Neural progenitor cell (in vitro differentiated cells): ENCODE results near the gene LRP2. TPM values are rescaled to one million over a fixed set of nuclear protein-coding genes. Genes with fewer than 3 reads are reported as not detected.
"Not testable (repeated sequence)": the region's sequence is repeated elsewhere in the genome, so short reads cannot be mapped to it uniquely, and the experiment has no call there.

ENCODE experiments used
- DNase-seq: peaks from one replicate; pipeline ENCODE4 v3.0.0-alpha.2; 2016; ENCODE audit warnings: low spot score
- H2AFZ ChIP-seq: fragments of 200-600 bp; sonication (generic); replicated peaks from 2 replicates; pipeline ENCODE4 v1.6.1; 2016; ENCODE audit warnings: antibody characterized with exemption
- H3F3A ChIP-seq: fragments of 200-600 bp; sonication (generic); 2 replicates; pipeline ENCODE4 v1.6.1; 2016; ENCODE audit warnings: antibody characterized with exemption, low read depth
- H3K27ac ChIP-seq: fragments of 200-600 bp; sonication (generic); 2 replicates; pipeline ENCODE4 v1.5.1; 2016; ENCODE audit warnings: mild to moderate bottlenecking
- H3K27me3 ChIP-seq: fragments of 200-600 bp; sonication (generic); 2 replicates; pipeline ENCODE4 v1.6.1; 2016; ENCODE audit warnings: mild to moderate bottlenecking, moderate library complexity
- H3K36me3 ChIP-seq: fragments of 200-600 bp; sonication (generic); 2 replicates; pipeline ENCODE4 v1.5.1; 2016
- H3K4me1 ChIP-seq: fragments of 200-600 bp; sonication (generic); 2 replicates; pipeline ENCODE4 v1.6.1; 2016; ENCODE audit warnings: mixed run types
- H3K4me2 ChIP-seq: fragments of 200-600 bp; sonication (generic); 2 replicates; pipeline ENCODE4 v1.6.1; 2016
- H3K4me3 ChIP-seq: fragments of 200-600 bp; sonication (generic); 2 replicates; pipeline ENCODE4 v1.5.1; 2016
- H3K79me2 ChIP-seq: fragments of 200-600 bp; sonication (generic); 2 replicates; pipeline ENCODE4 v1.6.1; 2016; ENCODE audit warnings: low read depth
- H3K9ac ChIP-seq: fragments of 200-600 bp; sonication (generic); 2 replicates; pipeline ENCODE4 v1.6.1; 2016
- H3K9me3 ChIP-seq: fragments of 200-600 bp; sonication (generic); 2 replicates; pipeline ENCODE4 v1.5.1; 2016; ENCODE audit warnings: low read depth
- H4K20me1 ChIP-seq: fragments of 200-600 bp; sonication (generic); 2 replicates; pipeline ENCODE4 v1.6.1; 2016; ENCODE audit warnings: low read depth
- H3K27ac Mint-ChIP-seq: 3 replicates; pipeline ENCODE4 v1.8.0; 2021; ENCODE audit warnings: mixed read lengths
- H3K27me3 Mint-ChIP-seq: 2 replicates; pipeline ENCODE4 v1.8.0; 2022; ENCODE audit warnings: low read depth, mild to moderate bottlenecking, inconsistent platforms, moderate library complexity, mixed read lengths; ENCODE audit not compliant: insufficient read depth
- H3K36me3 Mint-ChIP-seq: 3 replicates; pipeline ENCODE4 v1.8.0; 2021; ENCODE audit warnings: mixed read lengths
- H3K4me1 Mint-ChIP-seq: 3 replicates; pipeline ENCODE4 v1.8.0; 2021; ENCODE audit warnings: mixed read lengths
- H3K4me3 Mint-ChIP-seq: 3 replicates; pipeline ENCODE4 v1.8.0; 2021; ENCODE audit warnings: mild to moderate bottlenecking, moderate library complexity, mixed read lengths
- H3K9me3 Mint-ChIP-seq: 3 replicates; pipeline ENCODE4 v1.8.0; 2020; ENCODE audit warnings: mixed read lengths
- EZH2 ChIP-seq: fragments of 200-600 bp; sonication (generic); IDR thresholded peaks from 2 replicates; pipeline ENCODE4 v1.6.1; 2017; ENCODE audit warnings: antibody characterized with exemption, mild to moderate bottlenecking, moderate library complexity
- EZH2phosphoT487 ChIP-seq: fragments of 200-600 bp; sonication (generic); IDR thresholded peaks from 2 replicates; pipeline ENCODE4 v1.6.1; 2017; ENCODE audit warnings: antibody characterized with exemption
- total RNA-seq: library from RNA; depleted of rRNA; stranded (reverse); fragments of >200 nt; gene quantifications from 2 replicates; pipeline ENCODE4 v1.2.3, GENCODE V29; 2015; ENCODE audit warnings: low replicate concordance
- TF ChIP-seq, protein P1 (sequence below): fragments of 200-600 bp; sonication (generic); IDR thresholded peaks from 2 replicates; pipeline ENCODE4 v1.5.1; 2017; ENCODE audit warnings: antibody characterized with exemption, mild to moderate bottlenecking

The LRP2 gene
- total RNA-seq, 1 donor from 2014 or later, result 143 TPM

- Histone ChIP-seq H4K20me1 (peaks cover 56% of the 10 kb centered on the region), H3K4me2 (no peak overlapping the region), H3K27me3 (no peaks in the 10 kb centered on the region), H3K4me1 (peaks cover 31% of the 10 kb centered on the region), H3K4me3 (no peak overlapping the region), H3F3A (peaks cover 24% of the 10 kb centered on the region), H3K36me3 (no peaks in the 10 kb centered on the region), H3K27ac (no peak overlapping the region), H2AFZ (no peak overlapping the region), H3K9ac (no peak overlapping the region), H3K9me3 (no peaks in the 10 kb centered on the region), H3K79me2 (peaks cover 76% of the 10 kb centered on the region)
- H3K27ac Mint-ChIP-seq, result no peak overlapping the region
- H3K27me3 Mint-ChIP-seq, result no peaks in the 10 kb centered on the region
- no peak overlapping the region for H3K4me3 Mint-ChIP-seq
- peaks cover 40% of the 10 kb centered on the region for H3K4me1 Mint-ChIP-seq
- peaks cover 17% of the 10 kb centered on the region for H3K9me3 Mint-ChIP-seq
- DNase-seq, result no peak
- TF ChIP-seq EZH2phosphoT487 (no peak), EZH2 (no peak)
- TF ChIP-seq, protein P1, sequence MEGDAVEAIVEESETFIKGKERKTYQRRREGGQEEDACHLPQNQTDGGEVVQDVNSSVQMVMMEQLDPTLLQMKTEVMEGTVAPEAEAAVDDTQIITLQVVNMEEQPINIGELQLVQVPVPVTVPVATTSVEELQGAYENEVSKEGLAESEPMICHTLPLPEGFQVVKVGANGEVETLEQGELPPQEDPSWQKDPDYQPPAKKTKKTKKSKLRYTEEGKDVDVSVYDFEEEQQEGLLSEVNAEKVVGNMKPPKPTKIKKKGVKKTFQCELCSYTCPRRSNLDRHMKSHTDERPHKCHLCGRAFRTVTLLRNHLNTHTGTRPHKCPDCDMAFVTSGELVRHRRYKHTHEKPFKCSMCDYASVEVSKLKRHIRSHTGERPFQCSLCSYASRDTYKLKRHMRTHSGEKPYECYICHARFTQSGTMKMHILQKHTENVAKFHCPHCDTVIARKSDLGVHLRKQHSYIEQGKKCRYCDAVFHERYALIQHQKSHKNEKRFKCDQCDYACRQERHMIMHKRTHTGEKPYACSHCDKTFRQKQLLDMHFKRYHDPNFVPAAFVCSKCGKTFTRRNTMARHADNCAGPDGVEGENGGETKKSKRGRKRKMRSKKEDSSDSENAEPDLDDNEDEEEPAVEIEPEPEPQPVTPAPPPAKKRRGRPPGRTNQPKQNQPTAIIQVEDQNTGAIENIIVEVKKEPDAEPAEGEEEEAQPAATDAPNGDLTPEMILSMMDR, result no peak
- peaks cover 8% of the 10 kb centered on the region for H3K36me3 Mint-ChIP-seq
Observed at GRCh38 chr2:169328785-169329184, 33.5 kb downstream of the LRP2 start.

DNA sequence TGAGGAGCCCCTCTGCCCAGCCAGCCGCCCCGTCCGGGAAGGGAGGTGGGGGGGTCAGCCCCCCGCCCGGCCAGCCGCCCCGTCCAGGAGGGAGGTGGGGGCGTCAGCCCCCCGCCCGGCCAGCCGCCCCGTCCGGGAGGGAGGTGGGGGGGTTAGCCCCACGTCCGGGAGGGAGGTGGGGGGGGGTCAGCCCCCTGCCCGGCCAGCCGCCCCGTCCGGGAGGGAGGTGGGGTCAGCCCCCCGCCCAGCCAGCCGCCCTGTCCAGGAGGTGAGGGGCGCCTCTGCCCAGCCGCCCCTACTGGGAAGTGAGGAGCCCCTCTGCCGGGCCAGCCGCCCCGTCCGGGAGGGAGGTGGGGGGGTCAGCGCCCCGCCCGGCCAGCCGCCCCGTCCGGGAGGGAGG, 34.5 kb downstream of the LRP2 start:
- not testable (repeated sequence) for H3K27ac ChIP-seq, H2AFZ ChIP-seq, H3K27ac Mint-ChIP-seq, DNase-seq, H3K27me3 ChIP-seq, H3K36me3 ChIP-seq, H3K27me3 Mint-ChIP-seq, H3K9me3 ChIP-seq, H3K4me3 Mint-ChIP-seq, H3K4me2 ChIP-seq, H3K4me3 ChIP-seq, H3K9ac ChIP-seq
- Histone ChIP-seq H4K20me1 (peaks cover 55% of the 10 kb centered on the region), H3K79me2 (peaks cover 76% of the 10 kb centered on the region), H3F3A (peaks cover 24% of the 10 kb centered on the region), H3K4me1 (peaks cover 38% of the 10 kb centered on the region)
- peaks cover 17% of the 10 kb centered on the region for H3K9me3 Mint-ChIP-seq
- H3K36me3 Mint-ChIP-seq, result peaks cover 10% of the 10 kb centered on the region
- peaks cover 33% of the 10 kb centered on the region for H3K4me1 Mint-ChIP-seq

GRCh38 chr2:169325886-169326285, 36.4 kb downstream of the LRP2 start:
- H4K20me1 ChIP-seq, result peaks cover 51% of the 10 kb centered on the region
- H3K27ac ChIP-seq, H3K4me3 Mint-ChIP-seq, H3K9ac ChIP-seq, DNase-seq, H3K4me3 ChIP-seq, H3K9me3 ChIP-seq, H3K27me3 ChIP-seq, H3K27me3 Mint-ChIP-seq, H2AFZ ChIP-seq, H3K27ac Mint-ChIP-seq, H3K36me3 ChIP-seq, H3K4me2 ChIP-seq: not testable (repeated sequence)
- peaks cover 16% of the 10 kb centered on the region for H3F3A ChIP-seq
- Mint-ChIP-seq H3K36me3 (peaks cover 13% of the 10 kb centered on the region), H3K4me1 (peaks cover 25% of the 10 kb centered on the region), H3K9me3 (peaks cover 17% of the 10 kb centered on the region)
- H3K79me2 ChIP-seq, result peaks cover 76% of the 10 kb centered on the region
- H3K4me1 ChIP-seq, result peaks cover 32% of the 10 kb centered on the region

GRCh38 chr2:169324581-169325260, 37.6 kb downstream of the LRP2 start:
- Histone ChIP-seq H3K4me1 (peaks cover 35% of the 10 kb centered on the region), H3K4me2 (no peak overlapping the region), H3K79me2 (peaks cover 74% of the 10 kb centered on the region), H3K27ac (no peak overlapping the region), H4K20me1 (peaks cover 42% of the 10 kb centered on the region), H3K36me3 (peaks cover 19% of the 10 kb centered on the region), H3K9ac (no peak overlapping the region), H3K4me3 (no peak overlapping the region), H3K9me3 (no peaks in the 10 kb centered on the region), H2AFZ (no peak overlapping the region), H3K27me3 (no peaks in the 10 kb centered on the region), H3F3A (peaks cover 16% of the 10 kb centered on the region)
- no peak for DNase-seq
- H3K4me1 Mint-ChIP-seq, result peaks cover 18% of the 10 kb centered on the region
- no peak overlapping the region for H3K4me3 Mint-ChIP-seq
- H3K36me3 Mint-ChIP-seq, result peaks cover 19% of the 10 kb centered on the region
- TF ChIP-seq, protein P1, result no peak
- TF ChIP-seq EZH2 (no peak), EZH2phosphoT487 (no peak)
- H3K9me3 Mint-ChIP-seq, result peaks cover 17% of the 10 kb centered on the region
- H3K27ac Mint-ChIP-seq, result no peak overlapping the region
- no peaks in the 10 kb centered on the region for H3K27me3 Mint-ChIP-seq
